Eye (tissue), 1 donor: ENCODE results near the gene CCDC28A.
"Not testable (repeated sequence)": the region's sequence is repeated elsewhere in the genome, so short reads cannot be mapped to it uniquely, and the experiment has no call there.

ENCODE experiments used
- DNase-seq: peaks from one replicate; pipeline ENCODE4 v3.0.0-alpha.2; 2015

Gene CCDC28A

DNA sequence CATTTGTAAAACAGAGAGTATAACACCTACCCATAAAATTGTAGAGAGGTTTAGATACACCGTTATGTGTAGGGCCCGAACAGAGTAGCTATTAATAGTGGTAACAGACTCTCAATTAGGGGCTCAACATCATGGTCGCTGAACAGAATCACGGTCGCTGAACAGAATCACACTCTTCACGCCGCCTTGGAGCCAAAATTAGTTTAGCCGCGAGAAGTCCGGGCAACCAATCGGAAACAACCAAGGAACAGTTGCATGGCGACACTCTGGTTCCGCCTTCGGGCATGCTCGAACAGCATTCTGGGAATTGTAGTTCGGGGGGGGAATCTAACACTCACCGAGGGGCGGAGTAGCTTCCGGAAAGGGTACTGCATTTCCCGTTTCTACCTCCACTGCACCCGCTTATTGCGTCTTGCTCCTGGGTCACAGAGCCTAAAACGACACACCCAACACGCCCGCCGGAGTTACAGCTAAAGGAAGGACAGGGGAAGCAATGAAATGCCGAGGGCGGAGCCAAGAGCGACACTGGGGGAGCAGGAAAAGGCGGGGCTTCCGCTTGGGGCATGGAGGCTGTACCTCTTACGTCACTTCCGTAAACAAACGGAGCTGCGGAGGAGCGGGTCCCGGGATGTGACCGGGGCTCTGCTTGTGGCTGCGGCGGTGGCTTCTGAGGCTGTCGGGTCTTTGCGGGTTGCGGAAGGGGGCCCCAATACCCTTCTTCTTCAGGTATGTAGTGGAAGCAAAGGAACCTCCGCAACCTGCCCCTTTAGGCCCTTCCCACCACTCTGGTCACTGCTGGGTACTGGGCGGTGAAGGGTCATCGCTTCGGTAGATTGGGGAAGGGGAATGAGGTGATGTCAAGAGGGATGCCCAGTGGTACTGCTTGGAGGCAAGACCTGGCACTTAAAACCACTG is at the start of gene CCDC28A:
CCDC28A (plus strand) TSS at position 593 of the 915 bp plus-strand sequence. CDS start 2,352 bp downstream, outside the sequence.
- peak; percentile 100 for DNase-seq

DNA sequence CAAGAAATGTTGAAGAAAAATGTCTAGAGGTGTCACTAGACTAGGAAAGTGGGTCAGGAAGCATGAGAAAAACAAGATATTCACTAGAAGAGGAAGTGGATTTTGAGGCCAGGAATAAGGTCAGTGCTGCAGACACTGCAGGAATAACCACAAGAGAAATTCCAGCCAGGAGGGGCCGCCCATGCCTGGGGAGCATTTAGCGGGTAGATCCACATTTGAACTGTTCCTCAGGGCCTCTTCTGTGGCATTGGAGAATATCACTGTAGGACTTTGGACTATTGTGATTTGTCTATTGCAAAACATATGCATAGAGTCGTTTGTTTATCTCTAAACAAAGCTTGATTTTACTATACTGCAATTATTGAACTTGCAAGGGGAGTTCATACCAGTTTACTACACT is 49.6 kb upstream of the CCDC28A start:
- no peak for DNase-seq

GRCh38 chr6:138726066-138726756 is 47.4 kb upstream of the CCDC28A start:
- no peak for DNase-seq

GRCh38 chr6:138726757-138727097 is 46.8 kb upstream of the CCDC28A start:
- DNase-seq = no peak

DNA sequence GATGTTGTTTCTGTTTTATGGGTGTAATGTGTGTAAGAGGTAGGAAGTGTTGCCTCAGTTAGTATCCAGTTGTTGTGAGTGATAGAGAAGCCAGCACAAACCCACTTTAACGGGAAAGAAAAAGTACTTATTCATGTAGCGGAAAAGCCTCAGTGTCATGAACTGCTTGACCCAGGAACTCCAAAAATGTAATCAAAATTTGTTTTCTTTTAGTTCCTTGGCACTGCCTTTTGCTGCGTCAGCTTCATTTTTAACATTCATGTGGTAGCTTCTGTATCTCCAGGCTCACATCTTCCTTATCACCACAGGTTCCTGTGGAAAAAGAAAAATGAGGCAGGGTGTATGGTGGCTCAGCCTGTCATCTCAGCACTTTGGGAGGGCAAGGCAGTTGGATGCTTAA is 46.4 kb upstream of the CCDC28A start:
- no peak for DNase-seq

- no peak for DNase-seq
Measured at GRCh38 chr6:138728662-138729061, 44.9 kb upstream of the CCDC28A start.

DNA sequence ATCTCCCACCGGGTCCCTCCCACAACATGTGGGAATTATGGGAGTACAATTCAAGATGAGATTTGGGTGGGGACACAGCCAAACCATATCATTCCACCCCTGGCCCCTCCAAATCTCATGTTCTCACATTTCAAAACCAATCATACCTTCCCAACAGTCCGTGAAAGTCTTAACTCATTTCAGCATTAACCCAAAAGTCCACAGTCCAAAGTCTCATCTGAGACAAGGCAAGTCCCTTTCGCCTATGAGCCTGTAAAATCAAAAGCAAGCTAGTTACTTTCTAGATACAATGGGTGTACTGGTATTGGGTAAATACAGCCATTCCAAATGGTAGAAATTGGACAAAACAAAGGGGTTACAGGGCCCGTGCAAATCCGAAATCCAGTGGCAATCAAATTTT is 43.5 kb upstream of the CCDC28A start:
- DNase-seq = not testable (repeated sequence)

DNA sequence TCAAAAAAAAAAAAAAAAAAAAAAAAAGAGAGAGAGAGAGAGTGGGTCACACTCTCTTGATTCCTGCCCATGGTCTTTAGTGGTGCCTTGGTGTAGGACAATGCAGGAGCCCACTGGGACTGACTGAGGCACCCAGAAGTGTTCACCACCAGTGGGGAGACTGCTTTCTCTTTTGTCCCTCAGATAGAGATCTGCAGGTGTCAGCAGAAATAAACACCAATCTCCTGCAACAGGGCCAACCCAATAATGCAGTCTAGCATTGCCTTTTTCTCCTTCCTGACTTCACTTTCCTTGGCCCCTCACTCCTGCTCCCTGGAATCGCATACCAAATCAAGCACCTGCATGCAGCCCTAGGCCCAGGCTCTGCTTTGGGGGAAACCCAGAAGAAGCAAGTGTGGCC is 39.0 kb upstream of the CCDC28A start:
- no peak for DNase-seq

- no peak for DNase-seq
Measured at GRCh38 chr6:138736640-138737039, 36.9 kb upstream of the CCDC28A start.

DNA sequence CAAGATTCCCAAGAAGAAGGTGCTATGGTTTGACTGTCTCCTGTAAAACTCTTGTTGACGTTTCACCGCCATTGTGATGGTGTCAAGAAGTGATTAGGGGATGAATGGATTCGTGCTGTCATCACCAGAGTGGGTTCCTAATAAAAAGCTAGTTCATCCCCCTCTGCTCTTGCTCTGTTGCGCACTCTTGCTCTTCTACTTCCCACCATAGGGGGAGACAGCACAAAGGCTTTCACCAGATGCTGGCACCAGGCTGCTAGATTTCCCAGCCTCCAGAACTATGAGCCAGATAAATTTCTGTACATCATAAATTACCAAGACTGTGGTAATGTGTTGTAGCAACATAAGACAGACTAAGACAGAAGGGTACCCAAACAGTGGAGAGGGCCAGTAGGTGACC is 21.6 kb upstream of the CCDC28A start:
- no peak for DNase-seq

DNA sequence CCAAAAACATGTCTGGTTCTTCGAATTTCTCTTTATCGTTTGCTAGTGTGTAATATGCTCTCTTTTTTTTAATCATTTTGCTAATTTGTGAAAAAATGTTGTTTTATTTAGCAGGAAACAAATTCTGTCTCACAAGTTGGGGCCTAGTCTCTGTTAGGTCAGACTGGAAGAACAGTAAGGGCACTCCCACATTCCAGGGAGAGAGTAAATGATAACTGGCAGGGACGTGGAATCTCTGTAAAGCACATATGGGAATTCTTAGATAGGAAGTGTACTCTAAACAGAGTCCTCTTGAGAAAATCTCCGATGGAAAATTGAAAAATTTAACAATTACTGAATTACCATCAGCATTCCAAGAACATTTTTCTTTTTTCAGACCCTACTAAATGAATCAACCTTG is 16.4 kb upstream of the CCDC28A start:
- DNase-seq = no peak

GRCh38 chr6:138765896-138766655 is 7.5 kb upstream of the CCDC28A start:
- peak; percentile 63 for DNase-seq

- DNase-seq = no peak
Measured at GRCh38 chr6:138769102-138769676, 4.4 kb upstream of the CCDC28A start.

DNA sequence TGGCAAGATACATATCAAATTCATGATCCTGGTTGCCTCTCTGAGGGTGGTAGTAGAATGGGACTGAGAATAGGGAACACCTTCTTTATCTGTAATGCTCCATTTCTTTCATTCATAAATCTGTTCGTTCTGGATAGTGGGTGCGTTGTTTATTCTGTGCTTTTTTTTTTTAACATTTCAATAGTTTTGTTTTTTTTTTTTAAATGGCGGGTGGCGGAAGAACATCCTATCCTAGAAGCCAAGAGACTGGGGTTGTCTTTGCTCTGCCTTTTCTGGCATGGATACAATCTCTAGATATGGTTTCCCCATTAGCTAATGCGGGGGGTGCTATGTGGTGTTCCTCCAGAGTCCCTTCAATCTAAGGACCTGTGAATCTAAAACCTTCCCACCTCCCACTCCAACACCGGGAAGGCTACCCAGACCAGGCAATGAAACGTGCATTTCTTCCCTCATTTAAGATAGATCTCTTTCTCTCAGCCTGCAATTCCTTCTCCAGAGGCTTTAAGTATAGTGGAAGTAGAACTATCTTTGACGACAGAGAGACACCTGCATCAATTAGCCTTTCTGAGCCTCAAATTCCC is 883 bp upstream of the CCDC28A start:
- DNase-seq = no peak

DNA sequence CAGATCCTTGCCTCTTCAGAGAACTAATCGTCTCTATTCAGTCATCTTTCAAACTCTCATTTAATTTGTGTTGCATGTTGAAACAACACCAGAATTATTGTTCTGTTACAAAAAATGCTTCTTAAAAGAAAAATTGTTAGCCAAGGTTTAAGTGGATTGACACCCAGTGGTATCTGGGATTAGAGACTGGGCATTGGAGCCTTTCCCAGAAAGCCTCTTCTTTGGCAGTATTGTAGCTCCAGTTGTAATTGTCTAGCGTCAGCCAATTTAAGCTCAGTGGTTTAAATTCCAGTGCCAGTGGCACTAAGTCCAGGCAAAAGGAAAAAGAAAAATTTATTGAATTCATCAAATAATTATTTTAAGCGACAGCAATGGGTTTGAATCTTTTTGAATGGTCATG is 801 bp downstream of the CCDC28A start:
- DNase-seq = no peak

DNA sequence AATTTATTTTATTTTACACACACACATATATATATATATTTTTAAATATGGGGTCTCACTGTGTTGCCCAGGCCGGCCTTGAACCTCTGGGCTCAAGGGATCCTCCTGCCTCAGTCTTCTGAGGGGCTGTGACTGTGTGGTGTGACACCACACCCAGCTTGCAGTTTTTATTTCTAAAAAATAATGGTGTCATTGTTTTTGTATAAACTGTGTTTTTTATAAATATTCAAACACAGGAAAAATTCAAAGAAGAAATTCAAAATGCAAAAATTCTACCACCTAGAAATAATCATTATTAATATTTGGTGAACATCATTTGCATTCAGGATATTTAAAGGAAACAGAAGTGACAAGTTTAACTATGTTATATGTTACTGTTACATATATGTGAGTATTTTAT is 3.1 kb downstream of the CCDC28A start:
- no peak for DNase-seq

DNA sequence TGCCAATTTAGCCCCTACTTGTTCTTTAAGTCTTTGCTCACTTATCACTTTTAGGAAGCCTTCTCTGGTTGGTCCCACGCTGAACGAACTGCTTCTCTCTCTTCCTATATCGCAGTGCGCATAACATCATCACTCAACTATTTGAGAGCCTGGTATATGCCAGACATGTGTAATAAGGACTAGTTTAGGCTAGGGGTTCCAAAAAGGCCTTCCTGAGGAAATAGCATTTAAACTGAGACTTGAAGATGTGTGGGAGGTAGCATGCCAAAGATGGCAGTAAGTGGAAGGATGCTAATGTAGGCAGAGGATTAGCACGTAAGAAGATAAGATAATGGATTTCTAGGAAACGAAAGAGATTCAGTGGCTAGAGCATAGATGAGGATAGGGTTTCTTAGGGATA is 4.8 kb downstream of the CCDC28A start:
- DNase-seq = no peak

GRCh38 chr6:138782243-138782642 is 8.7 kb downstream of the CCDC28A start:
- DNase-seq = no peak

DNA sequence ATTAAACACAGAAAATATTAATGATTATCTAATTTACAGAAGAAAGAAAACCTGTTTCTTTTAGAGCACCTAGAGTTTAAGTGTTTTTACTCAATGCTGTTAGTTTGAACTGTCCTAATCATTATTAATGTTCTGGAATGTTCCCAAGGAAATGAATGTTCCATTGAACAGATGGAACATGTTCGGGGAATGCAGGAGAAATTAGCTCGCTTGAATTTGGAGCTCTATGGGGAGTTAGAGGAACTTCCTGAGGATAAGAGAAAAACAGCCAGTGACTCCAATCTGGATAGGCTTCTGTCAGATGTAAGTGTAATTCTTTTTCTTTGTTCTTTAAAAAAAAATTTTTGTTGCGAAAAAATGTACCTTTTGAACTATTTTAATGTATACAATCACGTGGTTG is 11.5 kb downstream of the CCDC28A start:
- no peak for DNase-seq

- no peak for DNase-seq
Measured at GRCh38 chr6:138785980-138786379, 12.4 kb downstream of the CCDC28A start.

GRCh38 chr6:138787138-138787537 is 13.6 kb downstream of the CCDC28A start:
- no peak for DNase-seq

- peak; percentile 80 for DNase-seq
Measured at GRCh38 chr6:138795809-138796603, 22.4 kb downstream of the CCDC28A start, which contains the start of gene ECT2L. TSS of gene ECT2L (plus strand) at chr6:138796087. CDS start at chr6:138813275, 17,188 bp downstream.
